Measurements from ENCODE around the gene ZNF436.

The ZNF436 gene

DNA sequence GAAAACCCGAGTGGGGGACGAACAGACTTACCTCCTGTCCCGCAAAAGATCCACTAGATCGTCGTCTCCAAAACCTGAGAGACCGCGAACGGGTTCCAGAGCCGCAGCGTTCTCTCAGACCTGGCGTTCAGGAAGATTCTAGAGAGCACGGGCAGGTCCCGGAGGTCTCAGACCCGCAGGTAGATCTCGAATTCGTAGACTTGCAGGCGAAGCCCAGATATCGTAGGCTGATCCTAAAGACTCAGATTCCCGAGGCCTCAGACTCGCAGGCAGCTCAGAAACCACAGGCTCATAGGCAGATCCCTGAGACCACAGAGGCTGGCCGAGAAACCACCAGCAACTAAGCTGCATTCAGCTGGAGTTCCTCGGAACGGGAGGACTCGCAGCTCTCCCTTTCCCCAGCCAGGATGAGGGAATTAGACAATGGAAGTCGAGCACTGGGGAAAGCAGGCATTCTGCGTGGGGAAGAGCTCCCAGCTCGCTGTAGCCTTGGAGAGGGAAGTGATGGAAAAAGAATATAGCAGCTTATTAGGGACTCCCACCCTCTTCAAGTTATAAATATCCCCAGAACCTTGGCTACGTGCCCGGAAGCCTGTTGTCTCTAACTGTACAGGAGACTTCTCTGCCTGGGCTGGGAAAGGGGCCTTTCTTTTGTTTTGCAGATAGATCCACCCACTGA is at the start of gene ZNF436:
ZNF436 (minus strand) TSS at position 502 of the 679 bp plus-strand sequence. CDS start 1,831 bp downstream, outside the sequence.
- peak; percentile 39 for DNase-seq

DNA sequence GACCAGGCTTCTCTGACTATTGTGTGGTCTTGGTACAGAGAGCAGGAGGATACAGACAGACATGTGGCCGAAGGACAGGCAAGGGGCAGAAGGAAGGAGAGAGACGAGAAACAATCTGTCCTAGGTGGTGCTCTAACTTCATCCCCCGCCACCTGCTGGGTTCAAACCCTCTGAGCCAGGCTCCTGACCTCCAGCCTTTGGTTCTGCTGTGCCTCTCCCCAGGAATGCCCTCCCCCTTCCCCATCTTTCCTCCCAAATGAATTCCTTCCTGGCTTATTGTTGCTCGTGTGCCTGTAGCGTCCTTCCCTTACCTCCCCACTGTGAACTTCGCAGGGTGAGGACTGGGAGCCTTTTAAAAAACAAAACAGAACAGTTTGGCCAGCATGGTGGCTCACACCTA is 49.5 kb upstream of the ZNF436 start:
- no peak for DNase-seq

GRCh38 chr1:23417570-23417969 is 47.9 kb upstream of the ZNF436 start:
- DNase-seq, result no peak

DNA sequence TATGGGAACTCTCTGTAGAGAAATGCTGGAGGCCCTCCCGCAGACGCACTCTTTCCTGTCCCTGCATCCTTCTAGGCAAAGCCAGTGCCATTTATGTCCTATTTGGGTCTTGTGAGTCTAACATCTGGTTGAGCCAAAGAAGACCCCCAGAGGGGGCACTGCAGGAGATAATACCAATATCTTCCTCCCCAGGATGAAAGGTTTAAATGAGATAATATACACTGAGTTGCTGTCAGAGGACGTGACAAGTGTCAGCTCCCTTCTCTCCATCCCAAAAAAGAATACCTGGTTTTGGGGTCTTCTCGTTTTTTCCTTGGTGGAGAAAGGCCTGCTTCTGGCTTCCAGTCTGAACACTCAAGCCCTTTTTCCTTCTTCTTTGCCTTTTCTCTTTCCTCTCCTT is 47.3 kb upstream of the ZNF436 start:
- DNase-seq, result no peak

DNA sequence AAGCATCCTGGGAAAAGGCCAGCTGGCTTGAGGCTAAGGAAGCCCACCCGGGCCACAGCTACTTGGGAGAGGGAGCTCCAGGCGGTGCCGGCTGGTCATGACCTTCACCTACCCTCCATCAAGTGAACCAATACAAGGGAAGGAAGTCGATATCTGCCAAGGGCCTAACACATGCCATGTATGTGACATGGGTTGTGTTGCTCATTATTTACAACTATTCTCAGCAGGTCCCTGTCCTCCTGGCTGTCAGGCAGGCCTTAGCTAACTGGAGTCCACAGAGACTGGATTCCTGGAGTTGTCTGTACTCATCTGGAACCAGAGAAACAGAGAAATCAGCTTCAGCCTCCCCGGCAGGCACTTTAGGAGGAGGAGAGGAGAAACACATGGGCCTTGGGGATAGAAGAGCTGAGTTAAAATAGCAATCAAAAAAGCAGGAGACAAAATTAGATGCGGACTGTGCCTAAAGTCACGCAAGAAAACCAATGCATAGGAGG is 39.2 kb upstream of the ZNF436 start:
- DNase-seq, result no peak

DNA sequence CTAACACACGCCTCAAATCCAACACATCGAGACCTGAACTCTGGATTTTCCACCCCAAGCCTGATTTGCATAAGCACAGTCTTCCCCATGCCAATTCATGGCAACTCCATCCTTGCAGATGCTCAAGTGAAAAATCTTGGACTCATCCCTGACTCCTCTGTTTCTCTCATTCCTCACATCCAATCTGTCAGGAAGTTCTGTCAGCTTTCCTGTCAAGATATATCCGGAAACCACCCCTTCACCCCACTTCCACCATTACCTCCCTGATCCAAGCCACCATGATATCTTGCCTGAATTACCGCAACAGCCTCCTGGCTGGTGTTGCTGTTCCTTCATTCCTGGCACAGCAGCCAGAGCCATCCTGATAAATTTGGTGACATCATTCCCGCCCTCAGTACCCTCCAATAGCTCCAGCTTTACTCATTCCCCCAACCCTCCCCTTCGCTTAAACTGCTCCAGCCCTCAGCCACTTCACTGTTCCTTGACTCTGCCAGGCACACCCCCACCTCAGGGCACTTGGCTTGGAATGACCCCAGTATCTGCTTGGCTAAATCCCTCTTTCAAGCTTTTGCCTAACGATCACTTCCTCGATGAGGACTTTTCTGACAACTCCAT is 37.5 kb upstream of the ZNF436 start:
- no peak for DNase-seq

- DNase-seq, result no peak
These were observed 36.3 kb upstream of the ZNF436 start for GRCh38 chr1:23405946-23406345.

- DNase-seq, result peak; percentile 84
These were observed 34.3 kb upstream of the ZNF436 start for GRCh38 chr1:23403735-23404486.

- DNase-seq, result no peak
These were observed 33.7 kb upstream of the ZNF436 start for GRCh38 chr1:23403355-23403734.

- no peak for DNase-seq
These were observed 33.4 kb upstream of the ZNF436 start for GRCh38 chr1:23403038-23403336.

DNA sequence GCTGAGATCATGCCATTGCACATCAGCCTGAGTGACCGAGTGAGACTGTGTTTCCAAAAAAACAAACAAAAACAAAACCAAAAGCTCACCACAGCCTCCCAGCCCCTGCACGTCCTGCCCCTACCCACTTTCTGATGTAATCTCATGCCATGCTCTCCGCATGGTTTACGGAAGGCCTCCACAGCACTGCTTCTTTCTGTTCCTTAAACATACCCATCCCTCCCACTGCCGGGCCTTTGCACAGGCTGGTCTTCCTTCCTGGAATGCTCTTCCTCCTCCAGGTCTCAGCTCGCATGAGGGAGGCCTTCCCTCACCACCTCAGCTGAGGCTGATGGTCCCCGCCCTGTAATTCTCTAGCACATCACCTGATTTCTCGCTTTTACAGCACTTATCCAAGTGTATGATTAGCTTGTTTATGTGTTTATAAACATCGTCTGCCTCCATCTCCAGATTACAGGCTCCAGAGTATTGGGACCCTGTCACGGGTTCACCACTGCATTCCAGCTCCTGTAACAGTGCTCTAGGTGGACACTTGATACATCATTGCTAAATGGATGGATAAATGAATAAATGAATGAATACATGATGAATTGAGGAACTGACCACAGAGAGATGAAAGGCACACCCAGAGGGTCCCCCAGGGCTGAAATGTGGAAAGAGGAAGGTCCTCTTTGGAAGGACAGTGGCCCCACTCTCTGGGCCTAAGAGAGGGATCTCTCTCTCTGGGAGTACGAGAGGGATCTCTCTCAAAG is 32.8 kb upstream of the ZNF436 start:
- DNase-seq, result no peak

- no peak for DNase-seq
These were observed 31.7 kb upstream of the ZNF436 start for GRCh38 chr1:23401313-23401712.

GRCh38 chr1:23400324-23401114 is 30.9 kb upstream of the ZNF436 start:
- no peak for DNase-seq

DNA sequence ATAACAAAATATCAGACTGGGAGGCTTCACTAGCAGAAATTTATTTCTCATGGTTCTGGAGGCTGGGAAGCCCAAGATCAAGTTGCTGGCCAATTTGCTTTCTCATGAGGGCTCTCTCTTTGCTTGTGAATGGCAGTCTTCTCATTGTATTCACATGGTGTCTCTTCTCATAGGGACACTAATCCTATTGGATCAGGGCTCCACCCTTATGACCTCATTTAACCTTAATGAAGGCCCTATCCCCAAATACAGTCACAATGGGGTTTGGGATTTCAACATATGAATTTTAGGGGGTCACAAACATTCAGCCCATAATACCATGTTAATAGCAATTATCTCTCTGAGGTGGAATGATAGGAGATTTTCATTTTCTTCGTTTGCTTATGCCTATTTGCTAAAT is 29.6 kb upstream of the ZNF436 start:
- no peak for DNase-seq

GRCh38 chr1:23397908-23398307 is 28.3 kb upstream of the ZNF436 start:
- DNase-seq, result no peak

- DNase-seq, result no peak
These were observed 26.7 kb upstream of the ZNF436 start for GRCh38 chr1:23396380-23396779.

DNA sequence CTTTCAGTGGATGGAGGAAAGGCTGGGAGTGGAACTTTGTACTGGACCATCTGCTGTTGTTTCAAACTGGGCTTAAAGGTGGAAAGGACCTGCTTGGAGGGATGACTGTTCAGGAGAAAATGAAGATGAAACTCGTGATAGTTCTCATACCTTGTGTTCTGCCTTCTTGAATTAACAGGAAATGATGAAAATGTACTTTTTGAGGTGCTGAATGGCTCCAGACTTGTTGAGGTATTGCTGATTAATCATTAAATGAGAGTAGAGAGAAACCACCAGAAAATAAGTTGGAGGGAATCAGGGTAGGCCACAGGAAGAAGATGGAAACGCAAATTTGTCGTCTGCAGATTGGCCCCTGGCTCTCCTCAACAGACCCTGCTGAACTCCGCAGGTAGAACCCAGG is 26.2 kb upstream of the ZNF436 start:
- no peak for DNase-seq

- DNase-seq, result no peak
These were observed 25.6 kb upstream of the ZNF436 start for GRCh38 chr1:23395154-23395724.

- DNase-seq, result no peak
These were observed 25.0 kb upstream of the ZNF436 start for GRCh38 chr1:23394684-23395083.

GRCh38 chr1:23394181-23394580 is 24.5 kb upstream of the ZNF436 start:
- DNase-seq, result no peak

DNA sequence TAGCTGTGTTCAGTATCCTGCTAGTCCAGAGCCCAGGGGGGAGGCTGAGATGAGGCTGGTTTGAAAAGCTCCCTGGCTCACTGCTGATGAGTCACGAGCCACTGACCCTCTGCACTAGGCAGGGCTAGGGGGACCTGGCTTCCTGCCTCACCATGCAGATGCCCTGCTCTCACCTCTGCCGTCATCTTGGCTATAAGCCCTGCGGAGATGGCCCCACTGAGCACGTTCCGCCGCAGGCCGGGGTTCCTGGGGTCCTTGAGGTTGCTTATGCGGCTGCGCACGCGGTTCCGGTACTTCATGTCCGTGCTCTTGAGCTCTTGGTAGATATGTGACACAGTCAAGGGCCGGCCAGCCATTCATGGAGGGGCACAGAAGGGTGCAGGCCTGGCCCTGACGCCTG is 24.1 kb upstream of the ZNF436 start:
- DNase-seq, result no peak

Measured in activated CD4-positive, alpha-beta T cell treated with anti-CD3 and anti-CD28 coated beads, Interleukin-2, amount 50 U/mL, for 1 hour (primary cell).